HEK293 (cell line): ENCODE results near the gene OLA1.

Experiments
- OSR2 ChIP-seq: fragments of 450-650 bp; formaldehyde crosslinking; IDR thresholded peaks from 2 replicates; pipeline ENCODE4 v1.5.1; 2016; ENCODE audit warnings: missing biosample characterization, missing genetic modification characterization
- ZBTB21 ChIP-seq: fragments of 450-650 bp; formaldehyde crosslinking; IDR thresholded peaks from 2 replicates; pipeline ENCODE4 v1.5.1; 2017; ENCODE audit warnings: missing biosample characterization, missing genetic modification characterization
- ZNF138 ChIP-seq: fragments of 450-650 bp; formaldehyde crosslinking; IDR thresholded peaks from 2 replicates; pipeline ENCODE4 v1.5.1; 2016; ENCODE audit warnings: missing biosample characterization, missing genetic modification characterization, borderline replicate concordance
- ZNF146 ChIP-seq: fragments of 450-650 bp; formaldehyde crosslinking; IDR thresholded peaks from 2 replicates; pipeline ENCODE4 v1.5.1; 2016; ENCODE audit warnings: missing biosample characterization, missing genetic modification characterization
- ZNF19 ChIP-seq: fragments of 450-650 bp; formaldehyde crosslinking; IDR thresholded peaks from 2 replicates; pipeline ENCODE4; 2016; ENCODE audit warnings: missing biosample characterization, missing genetic modification characterization, low read depth
- ZNF610 ChIP-seq: fragments of 450-650 bp; formaldehyde crosslinking; IDR thresholded peaks from 2 replicates; pipeline ENCODE4 v1.5.1; 2016; ENCODE audit warnings: missing biosample characterization, missing genetic modification characterization, borderline replicate concordance
- ZNF660 ChIP-seq: fragments of 450-650 bp; IDR thresholded peaks from 2 replicates; pipeline ENCODE4 v1.5.1; 2018; ENCODE audit warnings: missing biosample characterization, mild to moderate bottlenecking, missing genetic modification characterization
- ZNF768 ChIP-seq: fragments of 450-650 bp; formaldehyde crosslinking; IDR thresholded peaks from 2 replicates; pipeline ENCODE4 v1.5.1; 2018; ENCODE audit warnings: missing biosample characterization, mild to moderate bottlenecking, missing genetic modification characterization
- TF ChIP-seq, protein P1 (sequence below): fragments of 450-650 bp; formaldehyde crosslinking; IDR thresholded peaks from 2 replicates; pipeline ENCODE4 v1.5.1; 2016; ENCODE audit warnings: missing biosample characterization, missing genetic modification characterization
- TF ChIP-seq, protein P2 (sequence below): sonication (generic); formaldehyde crosslinking; IDR thresholded peaks from 2 replicates; pipeline ENCODE4 v1.8.1; 2022; ENCODE audit warnings: mild to moderate bottlenecking, moderate library complexity, missing genetic modification reagents
- TF ChIP-seq, protein P3 (sequence below): fragments of 450-650 bp; formaldehyde crosslinking; IDR thresholded peaks from 2 replicates; pipeline ENCODE4 v1.5.1; 2016; ENCODE audit warnings: missing biosample characterization, missing genetic modification characterization
- TF ChIP-seq, protein P4 (sequence below): fragments of 450-650 bp; formaldehyde crosslinking; IDR thresholded peaks from 2 replicates; pipeline ENCODE4 v1.5.1; 2017; ENCODE audit warnings: missing biosample characterization, missing genetic modification characterization

DNA sequence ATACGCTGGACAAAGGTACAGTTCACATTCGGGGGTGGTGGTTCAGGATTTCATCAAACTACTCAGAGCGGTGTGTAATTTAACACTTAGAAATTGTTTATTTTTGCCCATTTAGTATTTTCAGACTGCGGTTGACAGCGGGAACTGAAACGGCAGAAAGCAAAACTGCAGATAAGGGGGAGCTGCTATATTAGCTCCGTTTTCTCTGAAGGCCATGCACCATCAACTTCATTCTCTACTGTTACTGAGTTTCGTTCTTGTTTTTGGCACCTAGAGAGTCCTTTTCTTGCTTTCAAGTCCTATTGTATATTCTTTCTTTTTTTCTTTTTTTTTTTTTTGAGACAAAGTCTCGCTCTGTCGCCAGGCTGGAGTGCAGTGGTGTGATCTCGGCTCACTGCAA lies 161.6 kb downstream of the OLA1 start:
- TF ChIP-seq ZBTB21: no peak
- TF ChIP-seq, protein P1, sequence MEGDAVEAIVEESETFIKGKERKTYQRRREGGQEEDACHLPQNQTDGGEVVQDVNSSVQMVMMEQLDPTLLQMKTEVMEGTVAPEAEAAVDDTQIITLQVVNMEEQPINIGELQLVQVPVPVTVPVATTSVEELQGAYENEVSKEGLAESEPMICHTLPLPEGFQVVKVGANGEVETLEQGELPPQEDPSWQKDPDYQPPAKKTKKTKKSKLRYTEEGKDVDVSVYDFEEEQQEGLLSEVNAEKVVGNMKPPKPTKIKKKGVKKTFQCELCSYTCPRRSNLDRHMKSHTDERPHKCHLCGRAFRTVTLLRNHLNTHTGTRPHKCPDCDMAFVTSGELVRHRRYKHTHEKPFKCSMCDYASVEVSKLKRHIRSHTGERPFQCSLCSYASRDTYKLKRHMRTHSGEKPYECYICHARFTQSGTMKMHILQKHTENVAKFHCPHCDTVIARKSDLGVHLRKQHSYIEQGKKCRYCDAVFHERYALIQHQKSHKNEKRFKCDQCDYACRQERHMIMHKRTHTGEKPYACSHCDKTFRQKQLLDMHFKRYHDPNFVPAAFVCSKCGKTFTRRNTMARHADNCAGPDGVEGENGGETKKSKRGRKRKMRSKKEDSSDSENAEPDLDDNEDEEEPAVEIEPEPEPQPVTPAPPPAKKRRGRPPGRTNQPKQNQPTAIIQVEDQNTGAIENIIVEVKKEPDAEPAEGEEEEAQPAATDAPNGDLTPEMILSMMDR (tag by site-specific recombination): no peak
- TF ChIP-seq ZNF19 (tag by site-specific recombination): no peak
- TF ChIP-seq, protein P2, sequence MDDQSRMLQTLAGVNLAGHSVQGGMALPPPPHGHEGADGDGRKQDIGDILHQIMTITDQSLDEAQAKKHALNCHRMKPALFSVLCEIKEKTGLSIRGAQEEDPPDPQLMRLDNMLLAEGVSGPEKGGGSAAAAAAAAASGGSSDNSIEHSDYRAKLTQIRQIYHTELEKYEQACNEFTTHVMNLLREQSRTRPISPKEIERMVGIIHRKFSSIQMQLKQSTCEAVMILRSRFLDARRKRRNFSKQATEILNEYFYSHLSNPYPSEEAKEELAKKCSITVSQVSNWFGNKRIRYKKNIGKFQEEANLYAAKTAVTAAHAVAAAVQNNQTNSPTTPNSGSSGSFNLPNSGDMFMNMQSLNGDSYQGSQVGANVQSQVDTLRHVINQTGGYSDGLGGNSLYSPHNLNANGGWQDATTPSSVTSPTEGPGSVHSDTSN: no peak
- no peak for TF ChIP-seq ZNF768
- no peak for TF ChIP-seq OSR2 (tag by site-specific recombination)
- TF ChIP-seq ZNF610 (tag by site-specific recombination): no peak
- TF ChIP-seq ZNF146 (tag by site-specific recombination): no peak
- no peak for TF ChIP-seq ZNF138 (tag by site-specific recombination)
- TF ChIP-seq, protein P3, sequence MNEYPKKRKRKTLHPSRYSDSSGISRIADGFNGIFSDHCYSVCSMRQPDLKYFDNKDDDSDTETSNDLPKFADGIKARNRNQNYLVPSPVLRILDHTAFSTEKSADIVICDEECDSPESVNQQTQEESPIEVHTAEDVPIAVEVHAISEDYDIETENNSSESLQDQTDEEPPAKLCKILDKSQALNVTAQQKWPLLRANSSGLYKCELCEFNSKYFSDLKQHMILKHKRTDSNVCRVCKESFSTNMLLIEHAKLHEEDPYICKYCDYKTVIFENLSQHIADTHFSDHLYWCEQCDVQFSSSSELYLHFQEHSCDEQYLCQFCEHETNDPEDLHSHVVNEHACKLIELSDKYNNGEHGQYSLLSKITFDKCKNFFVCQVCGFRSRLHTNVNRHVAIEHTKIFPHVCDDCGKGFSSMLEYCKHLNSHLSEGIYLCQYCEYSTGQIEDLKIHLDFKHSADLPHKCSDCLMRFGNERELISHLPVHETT (tag by site-specific recombination): no peak
- no peak for TF ChIP-seq ZNF660 (tag by site-specific recombination)
- TF ChIP-seq, protein P4, sequence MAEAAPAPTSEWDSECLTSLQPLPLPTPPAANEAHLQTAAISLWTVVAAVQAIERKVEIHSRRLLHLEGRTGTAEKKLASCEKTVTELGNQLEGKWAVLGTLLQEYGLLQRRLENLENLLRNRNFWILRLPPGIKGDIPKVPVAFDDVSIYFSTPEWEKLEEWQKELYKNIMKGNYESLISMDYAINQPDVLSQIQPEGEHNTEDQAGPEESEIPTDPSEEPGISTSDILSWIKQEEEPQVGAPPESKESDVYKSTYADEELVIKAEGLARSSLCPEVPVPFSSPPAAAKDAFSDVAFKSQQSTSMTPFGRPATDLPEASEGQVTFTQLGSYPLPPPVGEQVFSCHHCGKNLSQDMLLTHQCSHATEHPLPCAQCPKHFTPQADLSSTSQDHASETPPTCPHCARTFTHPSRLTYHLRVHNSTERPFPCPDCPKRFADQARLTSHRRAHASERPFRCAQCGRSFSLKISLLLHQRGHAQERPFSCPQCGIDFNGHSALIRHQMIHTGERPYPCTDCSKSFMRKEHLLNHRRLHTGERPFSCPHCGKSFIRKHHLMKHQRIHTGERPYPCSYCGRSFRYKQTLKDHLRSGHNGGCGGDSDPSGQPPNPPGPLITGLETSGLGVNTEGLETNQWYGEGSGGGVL (tag by site-specific recombination): no peak
